K562 (cell line): ENCODE results near the gene FOXS1.

ENCODE experiments used
- CHD2 ChIP-seq: IDR thresholded peaks from 2 replicates; pipeline ENCODE4 v1.6.1; 2011; ENCODE audit warnings: low read depth, low read length
- GTF2F1 ChIP-seq: IDR thresholded peaks from 2 replicates; pipeline ENCODE4 v1.6.1; 2011; ENCODE audit warnings: low read depth, low read length, improper control_type of control experiment
- NR3C1 ChIP-seq: sonication (generic); formaldehyde crosslinking; IDR thresholded peaks from 2 replicates; pipeline ENCODE4 v1.8.1; 2022; ENCODE audit warnings: missing genetic modification reagents
- POLR2AphosphoS5 ChIP-seq: IDR thresholded peaks from 2 replicates; pipeline ENCODE4 v1.6.1; 2011; ENCODE audit warnings: mild to moderate bottlenecking, low read depth, low read length, moderate library complexity; ENCODE audit not compliant: control insufficient read depth, insufficient read depth

GRCh38 chr20:31851240-31851955 lies 6.0 kb upstream of the FOXS1 start:
- TF ChIP-seq NR3C1: no peak
- TF ChIP-seq GTF2F1: no peak
- TF ChIP-seq POLR2AphosphoS5: no peak
- TF ChIP-seq CHD2: no peak
